Measurements from ENCODE around the gene CEP131. TPM values are rescaled to one million over a fixed set of nuclear protein-coding genes. Genes with fewer than 3 reads are reported as not detected.

CEP131 gene
- total and polyA plus RNA-seq, 2 of the 8 experiments (the other 6 are each of a cell fraction or from before 2014, with no cell fraction given) = 5.9 to 23.2 TPM

DNA sequence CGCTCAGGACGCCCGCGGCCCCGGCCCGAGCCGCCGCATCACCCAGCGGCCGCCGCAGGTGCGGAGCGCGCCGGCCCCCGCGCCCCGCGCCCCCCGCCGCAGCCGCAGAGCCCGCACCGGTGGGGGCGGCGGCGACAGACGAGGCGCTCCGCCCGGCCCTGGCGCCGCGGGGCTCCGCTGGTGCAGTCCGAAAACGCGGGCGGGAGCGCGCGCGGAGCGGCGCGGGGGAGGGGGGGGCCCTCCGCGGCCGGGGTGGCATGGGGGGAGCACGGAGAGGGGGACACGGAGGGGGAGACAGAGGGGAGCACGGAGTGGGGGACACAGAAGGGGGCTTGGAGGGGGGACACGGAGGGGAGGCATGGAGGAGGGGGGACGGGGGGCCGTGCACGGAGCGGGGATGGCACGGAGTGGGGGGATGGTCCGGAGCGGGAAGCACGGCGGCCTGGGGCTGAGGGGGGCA lies 56.7 kb downstream of the CEP131 start, which contains the start of gene AATK:
AATK (minus strand) TSS at position 189 of the 460 bp plus-strand sequence. CDS start 229 bp downstream, outside the sequence.
- Histone ChIP-seq H2BK15ac (ENCODE audit: low read length) (peak within 1 kb of the TSS; percentile 46; the same call in 1 of the 2 replicates), H2AFZ (ENCODE audit: low read length) (no peak within 1 kb of the TSS), H3K4me3 (ENCODE audit: extremely low read depth in 1 of 4, insufficient read depth in 2 of 4, low read depth in 3 of 4, low read length in 4 of 4) (peak within 1 kb of the TSS; percentile 40 to 55 (median 46)), H3K4ac (replicated peaks; ENCODE audit: insufficient read length, low read depth, low read length) (peak within 1 kb of the TSS; percentile 78), H3K9me3 (ENCODE audit: insufficient read depth in 2 of 2, low read depth in 1 of 2, low read length in 1 of 2) (no peaks in the 10 kb centered on the region), H4K5ac (ENCODE audit: insufficient read length, low read depth, low read length) (no peak within 1 kb of the TSS), H4K91ac (replicated peaks; ENCODE audit: insufficient read length, low read length) (peak within 1 kb of the TSS; percentile 40), H2BK20ac (ENCODE audit: low read length) (no peak within 1 kb of the TSS), H3K79me2 (ENCODE audit: control insufficient read depth in 1 of 2, insufficient read depth in 2 of 2, low read length in 2 of 2) (peaks cover 0 to 4% of the 10 kb centered on the region in 2 experiments; a peak in 2 of 4 replicates), H3K27me3 (replicated peaks in 1 of 4; ENCODE audit: control insufficient read depth in 3 of 4, extremely low read depth in 1 of 4, insufficient read depth in 3 of 4, low read length in 3 of 4) (peaks cover 0 to 7% (median 4%) of the 10 kb centered on the region in 4 experiments; a peak in 5 of 7 replicates), H3K14ac (ENCODE audit: insufficient read length) (no peak within 1 kb of the TSS), H4K20me1 (replicated peaks in 1 of 2; ENCODE audit: control insufficient read depth in 1 of 2, insufficient read depth in 2 of 2, low read length in 2 of 2) (peaks cover 0 to 9% of the 10 kb centered on the region in 2 experiments), H3K18ac (ENCODE audit: extremely low read depth, low read length) (no peak within 1 kb of the TSS; the same call in 1 of the 2 replicates), H2AK5ac (ENCODE audit: low read depth, low read length) (no peak within 1 kb of the TSS), H4K8ac (ENCODE audit: extremely low read depth, insufficient read depth, low read length) (peak within 1 kb of the TSS; percentile 85), H3K9ac (replicated peaks in 1 of 4; ENCODE audit: extremely low read depth in 1 of 4, low read depth in 3 of 4, low read length in 3 of 4) (peak within 1 kb of the TSS in 1 of 4 experiments; percentile 29; a peak in 1 of 7 replicates), H3K56ac (replicated peaks; ENCODE audit: insufficient read length, low read depth, low read length) (no peak within 1 kb of the TSS), H2BK120ac (replicated peaks; ENCODE audit: low read depth, low read length) (no peak within 1 kb of the TSS), H3K4me1 (replicated peaks in 1 of 4; ENCODE audit: control insufficient read depth in 3 of 4, insufficient read depth in 4 of 4, low read length in 3 of 4) (peaks cover 0 to 12% (median 3%) of the 10 kb centered on the region in 4 experiments; a peak in 4 of 7 replicates), H3K23ac (ENCODE audit: insufficient read length) (no peak within 1 kb of the TSS), H2BK5ac (ENCODE audit: low read depth, low read length) (peak within 1 kb of the TSS; percentile 24; the same call in 1 of the 2 replicates), H3K4me2 (ENCODE audit: insufficient read depth in 1 of 2, low read depth in 2 of 2, low read length in 2 of 2) (peak within 1 kb of the TSS; percentile 63 to 75; a peak in 3 of 4 replicates), H3K79me1 (ENCODE audit: low read depth, low read length) (no peaks in the 10 kb centered on the region; the same call in 1 of the 2 replicates), H3K36me3 (ENCODE audit: control insufficient read depth in 2 of 4, insufficient read depth in 4 of 4, low read length in 3 of 4) (no peaks in the 10 kb centered on the region; a peak in 1 of 8 replicates), H3K23me2 (ENCODE audit: low read depth, low read length) (peaks cover 11% of the 10 kb centered on the region), H3K27ac (ENCODE audit: low read depth, low read length) (no peak within 1 kb of the TSS), H2BK12ac (ENCODE audit: low read depth, low read length) (no peak within 1 kb of the TSS)
- POLR2A ChIA-PET (ENCODE audit: partially characterized antibody) = no interaction called here
- DNase-seq (ENCODE audit: low read depth in 1 of 2, low spot score in 2 of 2) (no peak), FAIRE-seq (no peak)
- WGBS, 2 experiments (ENCODE audit: extremely low coverage in 1 of 2, insufficient coverage in 1 of 2, insufficient read length in 1 of 2, insufficient replicate concordance in 2 of 2, low coverage in 1 of 2, low lambda C conversion rate in 2 of 2, missing lambda C conversion rate in 1 of 2) = no CpG with 5 or more reads among the region's 62 CpGs
- CTCF ChIA-PET (ENCODE audit: partially characterized antibody) = interaction anchor here (1.3 kb wide), 1 partner anchor 35 kb away, joined by 4 read pairs; no protein-coding TSS in a partner anchor
- TF ChIP-seq RXRA (IDR thresholded peaks at IDR 0.05; ENCODE audit: insufficient read depth, low read depth, low read length) (no peak), ATF2 (IDR thresholded peaks at IDR 0.05; ENCODE audit: low read length) (no peak), TBP (IDR thresholded peaks at IDR 0.05; ENCODE audit: low read depth, low read length) (no peak), GABPA (IDR thresholded peaks at IDR 0.05; ENCODE audit: borderline replicate concordance, insufficient read depth, low read length) (no peak), POLR2A (IDR thresholded peaks at IDR 0.05; ENCODE audit: control extremely low read depth in 1 of 2, low read depth in 2 of 2, low read length in 2 of 2) (no peak), E2F6 (IDR thresholded peaks at IDR 0.05) (no peak), SIX5 (IDR thresholded peaks at IDR 0.05; ENCODE audit: low read depth, low read length) (no peak), KDM1A (IDR thresholded peaks at IDR 0.05; ENCODE audit: borderline replicate concordance, low read length) (no peak), CTBP2 (IDR thresholded peaks at IDR 0.05; ENCODE audit: borderline replicate concordance, insufficient read depth, insufficient read length, low read length) (no peak), NANOG (IDR thresholded peaks at IDR 0.05; ENCODE audit: insufficient read depth, low read depth, low read length, poor library complexity, severe bottlenecking) (no peak)

Measured in H1 (cell line).